CD14-positive monocyte (primary cell): ENCODE results near the gene TMEM273. TPM values are rescaled to one million over a fixed set of nuclear protein-coding genes. Genes with fewer than 3 reads are reported as not detected.

Source experiments
- DNase-seq, 3 donors: peaks; one replicate each; pipeline ENCODE4 v3.0.0-alpha.2; 2011 to 2022
- H2AFZ ChIP-seq: 2 replicates; pipeline ENCODE4 v1.6.0; 2012; ENCODE audit warnings: mild to moderate bottlenecking, low read depth, low read length, inconsistent platforms; ENCODE audit not compliant: insufficient read depth, poor library complexity, severe bottlenecking
- H3K27ac ChIP-seq, 2 donors: 1 replicate in 1 of 2; 2 replicates in 1 of 2; pipeline ENCODE4 v1.5.1; 2012 to 2013; ENCODE audit warnings: low read length in 2 of 2, control low read depth in 1 of 2, inconsistent platforms in 1 of 2, low read depth in 1 of 2, mild to moderate bottlenecking in 1 of 2
- H3K27me3 ChIP-seq, 2 donors: one replicate each; pipeline versions ENCODE4 v1.6.0 to v1.6.1; 2011 to 2013; ENCODE audit warnings: low read length in 2 of 2; ENCODE audit not compliant: control insufficient read depth in 2 of 2, insufficient read depth in 2 of 2
- H3K36me3 ChIP-seq, 2 donors: replicated peaks in 1 of 2; 1 replicate in 1 of 2; 2 replicates in 1 of 2; pipeline versions ENCODE4 v1.5.1 to v1.6.1; 2012 to 2013; ENCODE audit warnings: low read length in 2 of 2, control low read depth in 1 of 2, inconsistent platforms in 1 of 2, mild to moderate bottlenecking in 1 of 2; ENCODE audit not compliant: insufficient read depth in 2 of 2, control insufficient read depth in 1 of 2
- H3K4me1 ChIP-seq, 2 donors: 1 replicate in 1 of 2; 2 replicates in 1 of 2; pipeline versions ENCODE4 v1.5.1 to v1.6.1; 2012 to 2013; ENCODE audit warnings: low read length in 2 of 2, control low read depth in 1 of 2, inconsistent platforms in 1 of 2, mild to moderate bottlenecking in 1 of 2, moderate library complexity in 1 of 2; ENCODE audit not compliant: insufficient read depth in 2 of 2, control insufficient read depth in 1 of 2
- H3K4me2 ChIP-seq: replicated peaks from 2 replicates; pipeline ENCODE3; 2012; ENCODE audit warnings: low read length, moderate library complexity, mild to moderate bottlenecking; ENCODE audit not compliant: poor library complexity, severe bottlenecking; ENCODE audit errors: extremely low read depth
- H3K4me3 ChIP-seq, 3 experiments: fragments of 200-600 bp in 1 of 3; sonication (generic) in 1 of 3; replicated peaks in 1 of 3; 1 replicate in 2 of 3; 2 replicates in 1 of 3; pipeline ENCODE4 v1.5.1; 2011 to 2013; ENCODE audit warnings: low read length in 3 of 3, mild to moderate bottlenecking in 3 of 3, control low read depth in 2 of 3, low read depth in 2 of 3, inconsistent platforms in 1 of 3, moderate library complexity in 1 of 3
- H3K79me2 ChIP-seq: 2 replicates; pipeline ENCODE4 v1.6.0; 2012; ENCODE audit warnings: mild to moderate bottlenecking, control low read depth, inconsistent platforms, low read length, moderate library complexity; ENCODE audit not compliant: insufficient read depth
- H3K9ac ChIP-seq: 2 replicates; pipeline ENCODE4 v1.6.0; 2017; ENCODE audit warnings: low read length, mild to moderate bottlenecking; ENCODE audit not compliant: insufficient read depth, poor library complexity, severe bottlenecking
- H3K9me3 ChIP-seq, 2 donors: replicated peaks in 1 of 2; 1 replicate in 1 of 2; 2 replicates in 1 of 2; pipeline versions ENCODE4 v1.5.1 to v1.6.1; 2012 to 2013; ENCODE audit warnings: low read length in 2 of 2, control low read depth in 1 of 2; ENCODE audit not compliant: control insufficient read depth in 1 of 2, insufficient read depth in 1 of 2
- H4K20me1 ChIP-seq: 2 replicates; pipeline ENCODE4 v1.6.0; 2012; ENCODE audit warnings: mild to moderate bottlenecking, low read length, control low read depth, moderate library complexity; ENCODE audit not compliant: insufficient read depth
- H3K27ac Mint-ChIP-seq, 7 donors: one replicate each; pipeline ENCODE4 v1.8.0; 2020; ENCODE audit warnings: mild to moderate bottlenecking in 7 of 7, mixed read lengths in 7 of 7, moderate library complexity in 6 of 7, inconsistent platforms in 2 of 7
- H3K27me3 Mint-ChIP-seq, 3 donors: one replicate each; pipeline ENCODE4 v1.8.0; 2021 to 2022; ENCODE audit warnings: low read depth in 3 of 3, mild to moderate bottlenecking in 3 of 3, mixed read lengths in 3 of 3, moderate library complexity in 3 of 3, inconsistent platforms in 1 of 3
- H3K36me3 Mint-ChIP-seq, 2 donors: one replicate each; pipeline ENCODE4 v1.8.0; 2020; ENCODE audit warnings: mixed read lengths in 2 of 2, inconsistent platforms in 1 of 2, mild to moderate bottlenecking in 1 of 2
- H3K4me1 Mint-ChIP-seq: one replicate; pipeline ENCODE4 v1.8.0; 2020; ENCODE audit warnings: mild to moderate bottlenecking, mixed read lengths
- H3K4me3 Mint-ChIP-seq, 2 donors: one replicate each; pipeline ENCODE4 v1.8.0; 2020; ENCODE audit warnings: mild to moderate bottlenecking in 2 of 2, mixed read lengths in 2 of 2, moderate library complexity in 1 of 2
- H3K9me3 Mint-ChIP-seq, 7 donors: one replicate each; pipeline ENCODE4 v1.8.0; 2020 to 2022; ENCODE audit warnings: mixed read lengths in 7 of 7, mild to moderate bottlenecking in 6 of 7, moderate library complexity in 6 of 7, inconsistent platforms in 2 of 7
- CTCF ChIP-seq: fragments of 200-600 bp; IDR thresholded peaks from one replicate; pipeline ENCODE4 v1.8.0; 2022; ENCODE audit warnings: antibody characterized with exemption, mild to moderate bottlenecking
- WGBS: methylation state at CpG from one replicate; pipeline ENCODE4 v1.1.5; 2013; ENCODE audit warnings: missing lambda C conversion rate; ENCODE audit not compliant: insufficient coverage; 5-methylcytosine and 5-hydroxymethylcytosine counted together
- intact Hi-C, 2 donors: fragments of 100-400 bp; cut with micrococcal nuclease; formaldehyde crosslinking; loops; one replicate each; pipeline versions ENCODE4 v1.15.0 to v1.15.1; 2023
- polyA plus RNA-seq, 3 donors: library from polyadenylated mRNA; depleted of rRNA in 1 of 3; unstranded in 2 of 3; stranded (reverse) in 1 of 3; fragments of 300-500 nt in 2 of 3; fragments of >200 nt in 1 of 3; fragmentation: Illumina TruSeq in 2 of 3; gene quantifications; 1 replicate in 2 of 3; 2 replicates in 1 of 3; pipeline ENCODE4 v1.2.3, GENCODE V29; 2012 to 2021

TMEM273 gene
- polyA plus RNA-seq, 3 donors: 6.7 to 7.9 (median 6.9) TPM

GRCh38 chr10:49218480-49218879, 30.3 kb upstream of the TMEM273 start:
- intact Hi-C loops: no loop called here
- Histone ChIP-seq H3K27ac (no peak overlapping the region), H3K79me2 (no peaks in the 10 kb centered on the region), H3K9me3 (no peaks in the 10 kb centered on the region), H3K4me3 (no peak overlapping the region), H2AFZ (no peak overlapping the region), H3K4me2 (no peak overlapping the region), H3K9ac (no peak overlapping the region), H3K27me3 (no peaks in the 10 kb centered on the region), H4K20me1 (no peaks in the 10 kb centered on the region), H3K4me1 (no peaks in the 10 kb centered on the region), H3K36me3 (no peaks in the 10 kb centered on the region)
- no peak overlapping the region for H3K27ac Mint-ChIP-seq
- peaks cover 2% of the 10 kb centered on the region for H3K4me1 Mint-ChIP-seq
- H3K4me3 Mint-ChIP-seq: no peak overlapping the region
- no peak for DNase-seq
- 40% methylated on average over 1 of the region's 2 CpGs for WGBS
- peaks cover 0 to 13% (median 11%) of the 10 kb centered on the region in 3 donors for H3K27me3 Mint-ChIP-seq
- no peak for TF ChIP-seq CTCF
- H3K9me3 Mint-ChIP-seq: peaks cover 0 to 7% (median 4%) of the 10 kb centered on the region in 7 donors
- H3K36me3 Mint-ChIP-seq: no peaks in the 10 kb centered on the region

- DNase-seq: no peak
- no peak overlapping the region for H2AFZ ChIP-seq
- H4K20me1 ChIP-seq: no peaks in the 10 kb centered on the region
- no peak overlapping the region for H3K27ac ChIP-seq
- peaks cover 4% of the 10 kb centered on the region for H3K4me1 Mint-ChIP-seq
- H3K27me3 ChIP-seq: no peaks in the 10 kb centered on the region
- H3K36me3 ChIP-seq: no peaks in the 10 kb centered on the region
- no peaks in the 10 kb centered on the region for H3K9me3 ChIP-seq
- peaks cover 0 to 13% (median 11%) of the 10 kb centered on the region in 3 donors for H3K27me3 Mint-ChIP-seq
- H3K27ac Mint-ChIP-seq: no peak overlapping the region
- no CpG with 5 or more reads among the region's 2 CpGs for WGBS
- H3K4me3 ChIP-seq: no peak overlapping the region
- TF ChIP-seq CTCF: no peak
- H3K4me2 ChIP-seq: no peak overlapping the region
- H3K4me1 ChIP-seq: no peaks in the 10 kb centered on the region
- H3K36me3 Mint-ChIP-seq: no peaks in the 10 kb centered on the region
- H3K9ac ChIP-seq: no peak overlapping the region
- H3K4me3 Mint-ChIP-seq: no peak overlapping the region
- H3K9me3 Mint-ChIP-seq: peaks cover 0 to 7% (median 4%) of the 10 kb centered on the region in 7 donors
- intact Hi-C loops: no loop called here
- H3K79me2 ChIP-seq: no peaks in the 10 kb centered on the region
These were observed 29.5 kb upstream of the TMEM273 start for GRCh38 chr10:49217645-49218044.
